Adrenal gland (tissue), 12 donors: Measurements from ENCODE around the gene ACAP3. TPM values are rescaled to one million over a fixed set of nuclear protein-coding genes. Genes with fewer than 3 reads are reported as not detected.

ENCODE experiments used
- DNase-seq, 7 donors: peaks; one replicate each; pipeline ENCODE4 v3.0.0-alpha.2; 2019 to 2020
- H3K27ac ChIP-seq, 5 donors: fragments of 200-600 bp; sonication (generic) in 4 of 5; 1 replicate in 3 of 5; 2 replicates in 2 of 5; pipeline versions ENCODE4 v1.5.1 to v1.8.0; 2016 to 2020; ENCODE audit warnings: mild to moderate bottlenecking in 1 of 5
- H3K27me3 ChIP-seq: fragments of 200-600 bp; 2 replicates; pipeline ENCODE4 v1.8.0; 2021
- H3K36me3 ChIP-seq, 2 donors: fragments of 200-600 bp; replicated peaks in 1 of 2; 1 replicate in 1 of 2; 2 replicates in 1 of 2; pipeline versions ENCODE4 v1.5.1 to v1.8.0; 2018 to 2022
- H3K4me1 ChIP-seq, 2 donors: fragments of 200-600 bp; replicated peaks in 1 of 2; 1 replicate in 1 of 2; 2 replicates in 1 of 2; pipeline versions ENCODE4 v1.5.1 to v1.8.0; 2018 to 2021
- H3K4me3 ChIP-seq, 4 donors: fragments of 200-600 bp; sonication (generic) in 3 of 4; one replicate each; pipeline ENCODE4 v1.5.1; 2016 to 2018
- H3K9me3 ChIP-seq, 3 donors: fragments of 200-600 bp; sonication (generic) in 1 of 3; replicated peaks in 1 of 3; 1 replicate in 2 of 3; 2 replicates in 1 of 3; pipeline versions ENCODE4 v1.5.1 to v1.8.0; 2016 to 2021
- CTCF ChIP-seq, 6 experiments: fragments of 450-650 bp in 4 of 6; fragments of 200-600 bp in 2 of 6; sonication (generic) in 1 of 6; IDR thresholded peaks; 1 replicate in 5 of 6; 2 replicates in 1 of 6; pipeline versions ENCODE4 v1.5.1 to v1.8.0; 2016 to 2021; ENCODE audit warnings: antibody characterized with exemption in 6 of 6, mild to moderate bottlenecking in 2 of 6, moderate library complexity in 1 of 6
- POLR2A ChIP-seq, 2 donors: fragments of 450-650 bp; IDR thresholded peaks; one replicate each; pipeline ENCODE4 v1.6.1; 2017; ENCODE audit warnings: antibody characterized with exemption in 2 of 2, mild to moderate bottlenecking in 2 of 2, moderate library complexity in 1 of 2
- WGBS, 4 donors: extraction: QIAGEN DNeasy Blood & Tissue Kit in 2 of 4; methylation state at CpG; one replicate each; pipeline versions ENCODE4 v1.1.5 to v1.1.7; 2013 to 2017; 5-methylcytosine and 5-hydroxymethylcytosine counted together
- intact Hi-C, 2 donors: fragments of 100-400 bp; cut with DNase I; formaldehyde crosslinking; loops; one replicate each; pipeline versions ENCODE4 v1.14.1 to v1.15.0; 2022 to 2023
- polyA plus RNA-seq, 3 donors: library from polyadenylated mRNA; stranded (reverse); fragments of 200-250 nt in 2 of 3; fragments of 350-450 nt in 1 of 3; fragmentation: Illumina TruSeq in 1 of 3; extraction: RNeasy Lipid Tissue Mini Kit (QIAGEN cat#74804) in 1 of 3; gene quantifications; one replicate each; pipeline ENCODE4 v1.2.3, GENCODE V29; 2013 to 2014
- total RNA-seq, 9 donors: library from RNA; depleted of rRNA in 4 of 9; stranded (reverse); fragments of >200 nt in 4 of 9; fragments of 120-200 nt in 1 of 9; fragmentation: NEBNext Ultra II Directional in 1 of 9; extraction: Animal tissue kit (Norgen Biotek cat#: 25700) in 1 of 9; gene quantifications; one replicate each; pipeline versions ENCODE4 v1.1.0 to v1.2.4, GENCODE V29; 2013 to 2023
- donor health status: healthy with polysubstance abuse.
- donor health status: Bipolar disorder and iron deficiency.
- donor health status: DM: yes; HTN: yes; CAD: no.
- donor health status: DM: no; HTN: no; CAD: no.
- donor health status: DM: no; HTN: no; CAD: no.
- donor health status: DM: yes; HTN: yes; CAD: no.

ACAP3 gene
- total and polyA plus RNA-seq, 12 donors = 5.0 to 385 (median 40.8) TPM

GRCh38 chr1:1349256-1350012 lies 41.7 kb upstream of the ACAP3 start, which contains the start of gene DVL1:
Gene DVL1 (minus strand): TSS chr1:1349418. CDS start chr1:1349065, 353 bp downstream.
- DNase-seq = peak in 4 of 7 donors; percentile 59 to 72 (median 64)
- peak; percentile 5 to 61 (median 38) for TF ChIP-seq CTCF (IDR thresholded peaks at IDR 0.05)
- peak; percentile 38 to 51 for TF ChIP-seq POLR2A (IDR thresholded peaks at IDR 0.05)
- Histone ChIP-seq H3K9me3 (no peaks in the 10 kb centered on the region), H3K4me3 (peak within 1 kb of the TSS; percentile 35 to 98 (median 52)), H3K27me3 (peaks cover 15% of the 10 kb centered on the region), H3K4me1 (peaks cover 39 to 42% of the 10 kb centered on the region in 2 donors), H3K27ac (peak within 1 kb of the TSS; percentile 60 to 95 (median 75)), H3K36me3 (no peaks in the 10 kb centered on the region)
- WGBS, 4 donors = 0 to 1% (median 1%) methylated on average over 42 to 115 of the region's 122 CpGs; no CpG with 5 or more reads in 1 of the 4 donors
- intact Hi-C loops = no loop called here

- TF ChIP-seq CTCF (IDR thresholded peaks at IDR 0.05) (no peak), POLR2A (IDR thresholded peaks at IDR 0.05) (no peak)
- Histone ChIP-seq H3K27me3 (peaks cover 7% of the 10 kb centered on the region), H3K9me3 (no peaks in the 10 kb centered on the region), H3K27ac (peak overlapping the region; percentile 60 to 95 (median 75)), H3K4me1 (peaks cover 42 to 43% of the 10 kb centered on the region in 2 donors), H3K36me3 (no peaks in the 10 kb centered on the region), H3K4me3 (peak overlapping the region; percentile 35 to 98 (median 48))
- WGBS, 4 donors = 0 to 1% methylated on average over 91 to 109 of the region's 109 CpGs; no CpG with 5 or more reads in 2 of the 4 donors
- peak in 4 of 7 donors; percentile 68 to 82 (median 72) for DNase-seq
- intact Hi-C loops = no loop called here
Observed at GRCh38 chr1:1348420-1349255, 40.9 kb upstream of the ACAP3 start.

GRCh38 chr1:1347663-1348419 lies 40.1 kb upstream of the ACAP3 start:
- no peaks in the 10 kb centered on the region for H3K36me3 ChIP-seq
- TF ChIP-seq CTCF (IDR thresholded peaks at IDR 0.05) (no peak), POLR2A (IDR thresholded peaks at IDR 0.05) (peak in 1 of 2 donors; percentile 76)
- H3K27ac ChIP-seq = peak overlapping the region; percentile 60 to 95 (median 75)
- intact Hi-C loops = no loop called here
- peak overlapping the region in 3 of 4 donors; percentile 47 to 98 (median 50) for H3K4me3 ChIP-seq
- no peaks in the 10 kb centered on the region for H3K27me3 ChIP-seq
- no peaks in the 10 kb centered on the region for H3K9me3 ChIP-seq
- DNase-seq = peak in 6 of 7 donors; percentile 69 to 80 (median 76)
- peaks cover 42 to 43% of the 10 kb centered on the region in 2 donors for H3K4me1 ChIP-seq
- 23 to 32% (median 28%) methylated on average over 10 to 26 of the region's 26 CpGs for WGBS, 4 donors
